Measurements from ENCODE around the gene ZNF83. TPM values are rescaled to one million over a fixed set of nuclear protein-coding genes. Genes with fewer than 3 reads are reported as not detected.
"Not testable (repeated sequence)": the region's sequence is repeated elsewhere in the genome, so short reads cannot be mapped to it uniquely, and the experiment has no call there.

Gene ZNF83
- total RNA-seq, 1 donor from 2014 or later: 45.6 TPM

DNA sequence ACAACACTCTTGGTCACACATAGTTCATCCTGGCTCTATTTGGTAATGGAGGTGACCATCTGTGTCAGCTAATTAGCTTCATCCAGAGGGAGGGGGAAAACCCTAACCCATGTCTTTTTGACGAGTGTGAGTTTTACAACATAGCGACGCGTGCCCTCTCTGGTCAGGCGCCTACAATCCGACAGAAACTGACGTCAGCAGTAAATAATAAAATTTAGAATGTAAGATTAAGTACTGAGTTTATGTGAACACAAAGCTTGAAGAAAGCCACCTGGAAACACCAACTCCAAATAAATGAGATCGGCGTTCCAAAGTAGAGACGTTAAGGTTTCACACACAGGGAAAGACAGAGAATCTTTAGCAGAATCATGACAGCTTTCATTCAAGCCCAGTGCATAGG lies 1.8 kb upstream of the ZNF83 start:
- Mint-ChIP-seq H3K9me3 (no peaks in the 10 kb centered on the region), H3K36me3 (ENCODE audit: low read depth) (peaks cover 5% of the 10 kb centered on the region), H3K27ac (ENCODE audit: unreplicated experiment) (no peak overlapping the region), H3K4me3 (no peak overlapping the region), H3K27me3 (ENCODE audit: low read depth) (peaks cover 2% of the 10 kb centered on the region), H3K4me1 (peaks cover 23% of the 10 kb centered on the region)
- TF ChIP-seq, protein P1, sequence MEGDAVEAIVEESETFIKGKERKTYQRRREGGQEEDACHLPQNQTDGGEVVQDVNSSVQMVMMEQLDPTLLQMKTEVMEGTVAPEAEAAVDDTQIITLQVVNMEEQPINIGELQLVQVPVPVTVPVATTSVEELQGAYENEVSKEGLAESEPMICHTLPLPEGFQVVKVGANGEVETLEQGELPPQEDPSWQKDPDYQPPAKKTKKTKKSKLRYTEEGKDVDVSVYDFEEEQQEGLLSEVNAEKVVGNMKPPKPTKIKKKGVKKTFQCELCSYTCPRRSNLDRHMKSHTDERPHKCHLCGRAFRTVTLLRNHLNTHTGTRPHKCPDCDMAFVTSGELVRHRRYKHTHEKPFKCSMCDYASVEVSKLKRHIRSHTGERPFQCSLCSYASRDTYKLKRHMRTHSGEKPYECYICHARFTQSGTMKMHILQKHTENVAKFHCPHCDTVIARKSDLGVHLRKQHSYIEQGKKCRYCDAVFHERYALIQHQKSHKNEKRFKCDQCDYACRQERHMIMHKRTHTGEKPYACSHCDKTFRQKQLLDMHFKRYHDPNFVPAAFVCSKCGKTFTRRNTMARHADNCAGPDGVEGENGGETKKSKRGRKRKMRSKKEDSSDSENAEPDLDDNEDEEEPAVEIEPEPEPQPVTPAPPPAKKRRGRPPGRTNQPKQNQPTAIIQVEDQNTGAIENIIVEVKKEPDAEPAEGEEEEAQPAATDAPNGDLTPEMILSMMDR (conservative IDR thresholded peaks at IDR 0.05): no peak
- no peak for DNase-seq (ENCODE audit: low read depth, low spot score)

DNA sequence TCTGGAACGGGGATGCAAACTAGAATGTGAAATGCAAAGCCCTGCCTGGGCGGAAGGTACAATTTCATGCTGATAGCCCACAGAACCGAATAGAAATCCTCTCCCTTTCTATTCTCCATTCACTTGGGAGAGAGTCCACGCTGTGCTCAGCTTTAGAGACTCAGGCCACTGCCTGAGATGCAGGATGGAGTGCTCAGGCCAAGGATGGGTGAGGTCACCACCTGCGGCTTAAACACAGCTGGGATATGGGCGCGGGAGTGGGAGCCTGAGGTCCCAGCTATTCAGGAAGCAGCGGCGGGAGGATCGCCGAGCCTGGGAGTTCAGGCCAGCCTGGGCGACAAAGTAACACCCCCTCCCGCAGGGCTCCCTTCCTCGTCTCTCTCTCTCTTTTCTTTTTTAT lies 446 bp upstream of the ZNF83 start:
- Mint-ChIP-seq H3K27me3 (ENCODE audit: low read depth) (peaks cover 2% of the 10 kb centered on the region), H3K4me1 (peaks cover 23% of the 10 kb centered on the region), H3K4me3 (peak overlapping the region; percentile 99), H3K27ac (ENCODE audit: unreplicated experiment) (no peak overlapping the region), H3K36me3 (ENCODE audit: low read depth) (peaks cover 5% of the 10 kb centered on the region), H3K9me3 (no peaks in the 10 kb centered on the region)
- TF ChIP-seq, protein P1 (conservative IDR thresholded peaks at IDR 0.05): no peak
- no peak for DNase-seq (ENCODE audit: low read depth, low spot score)

DNA sequence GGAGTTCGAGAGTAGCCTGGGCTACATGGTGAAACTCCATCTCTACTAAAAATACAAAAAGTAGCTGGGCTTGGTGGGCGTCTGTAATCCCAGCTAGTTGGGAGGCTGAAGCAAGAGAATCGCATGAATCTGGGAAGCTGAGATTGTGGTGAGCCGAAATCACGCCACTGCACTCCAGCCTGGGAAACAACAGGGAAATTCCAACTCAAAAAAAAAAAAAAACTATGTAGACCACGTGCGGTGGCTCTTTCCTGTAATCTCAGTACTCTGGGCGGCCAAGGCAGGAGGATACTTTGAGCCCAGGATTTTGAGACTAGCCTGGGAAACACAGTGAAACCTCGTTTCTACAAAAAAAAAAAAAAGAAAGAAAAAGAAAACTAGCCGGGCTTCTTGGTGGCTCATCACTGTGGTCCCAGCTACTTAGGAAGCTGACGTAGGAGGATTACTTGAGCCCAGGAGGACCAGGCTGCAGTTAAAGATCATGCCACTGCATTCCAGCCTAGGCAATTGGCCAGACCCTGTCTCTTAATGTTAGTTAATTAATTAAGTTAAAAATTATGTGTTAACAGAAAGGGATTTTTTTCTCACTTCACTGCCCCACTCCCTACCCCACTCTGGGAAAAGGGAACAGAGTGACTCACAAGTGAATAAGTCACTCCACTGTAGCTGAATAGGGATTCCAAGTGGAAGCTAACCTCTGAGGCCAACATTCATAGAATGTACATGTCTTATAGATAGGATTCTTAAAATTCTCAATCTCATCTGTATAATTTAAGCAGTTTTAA lies 2.2 kb downstream of the ZNF83 start:
- no peaks in the 10 kb centered on the region for H3K9me3 Mint-ChIP-seq
- H3K4me3 Mint-ChIP-seq: peak overlapping the region; percentile 99
- peaks cover 23% of the 10 kb centered on the region for H3K4me1 Mint-ChIP-seq
- TF ChIP-seq, protein P1 (conservative IDR thresholded peaks at IDR 0.05): no peak
- peaks cover under 1% of the 10 kb centered on the region for H3K27me3 Mint-ChIP-seq (ENCODE audit: low read depth)
- H3K36me3 Mint-ChIP-seq (ENCODE audit: low read depth): peaks cover 7% of the 10 kb centered on the region
- DNase-seq (ENCODE audit: low read depth, low spot score): no peak
- H3K27ac Mint-ChIP-seq (ENCODE audit: unreplicated experiment): no peak overlapping the region

GRCh38 chr19:52627441-52627840 lies 10.7 kb downstream of the ZNF83 start:
- not testable (repeated sequence) for H3K27ac Mint-ChIP-seq (ENCODE audit: unreplicated experiment); H3K4me3 Mint-ChIP-seq; H3K9me3 Mint-ChIP-seq; H3K27me3 Mint-ChIP-seq (ENCODE audit: low read depth); DNase-seq (ENCODE audit: low read depth, low spot score); H3K4me1 Mint-ChIP-seq
- peaks cover 32% of the 10 kb centered on the region for H3K36me3 Mint-ChIP-seq (ENCODE audit: low read depth)

DNA sequence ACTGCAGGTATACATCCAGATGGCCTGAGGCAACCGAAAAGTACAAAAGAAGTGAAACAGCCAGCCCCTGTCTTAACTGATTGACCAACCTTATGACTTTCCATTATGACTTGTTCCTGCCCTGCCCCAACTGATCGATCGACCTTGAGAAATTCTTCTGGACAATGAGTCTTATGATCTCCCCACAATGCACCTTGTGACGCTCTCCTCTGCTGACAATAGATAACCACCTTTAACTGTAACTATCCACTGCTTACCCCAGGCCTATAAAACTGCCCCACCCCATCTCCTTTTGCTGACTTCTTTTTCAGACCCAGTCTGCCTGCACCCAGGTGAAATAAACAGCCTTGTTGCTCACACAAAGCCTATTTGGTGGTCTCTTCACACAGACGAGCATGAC lies 11.2 kb downstream of the ZNF83 start:
- peaks cover 33% of the 10 kb centered on the region for H3K36me3 Mint-ChIP-seq (ENCODE audit: low read depth)
- H3K27ac Mint-ChIP-seq (ENCODE audit: unreplicated experiment): no peak overlapping the region
- TF ChIP-seq, protein P1 (conservative IDR thresholded peaks at IDR 0.05): no peak
- peaks cover 3% of the 10 kb centered on the region for H3K9me3 Mint-ChIP-seq
- H3K4me1 Mint-ChIP-seq: no peaks in the 10 kb centered on the region
- no peak overlapping the region for H3K4me3 Mint-ChIP-seq
- no peak for DNase-seq (ENCODE audit: low read depth, low spot score)
- no peaks in the 10 kb centered on the region for H3K27me3 Mint-ChIP-seq (ENCODE audit: low read depth)

- Mint-ChIP-seq H3K36me3 (ENCODE audit: low read depth) (peaks cover 35% of the 10 kb centered on the region), H3K4me1 (no peaks in the 10 kb centered on the region), H3K27ac (ENCODE audit: unreplicated experiment) (no peak overlapping the region), H3K27me3 (ENCODE audit: low read depth) (no peaks in the 10 kb centered on the region), H3K4me3 (no peak overlapping the region), H3K9me3 (peaks cover 2% of the 10 kb centered on the region)
- TF ChIP-seq, protein P1 (conservative IDR thresholded peaks at IDR 0.05): no peak
- DNase-seq (ENCODE audit: low read depth, low spot score): no peak
Observed at GRCh38 chr19:52622261-52622660, 15.9 kb downstream of the ZNF83 start.
